AG09309 (cell line): Measurements from ENCODE around the gene PDE3B.
"Not testable (repeated sequence)": the region's sequence is repeated elsewhere in the genome, so short reads cannot be mapped to it uniquely, and the experiment has no call there.

ENCODE experiments used
- DNase-seq: peaks from one replicate; pipeline ENCODE4 v3.0.0-alpha.2; 2010; ENCODE audit warnings: low read depth
- H3K4me3 ChIP-seq: 2 replicates; pipeline ENCODE4 v1.5.1; 2011; ENCODE audit warnings: mild to moderate bottlenecking, low read depth, low read length, moderate library complexity; ENCODE audit not compliant: control insufficient read depth
- CTCF ChIP-seq: IDR thresholded peaks from 2 replicates; pipeline ENCODE4 v1.5.1; 2011; ENCODE audit warnings: mild to moderate bottlenecking, low read depth, low read length, inconsistent platforms; ENCODE audit not compliant: insufficient read depth, control insufficient read depth; ENCODE audit errors: missing control alignments

The PDE3B gene

GRCh38 chr11:14698771-14699170 lies 55.2 kb downstream of the PDE3B start:
- H3K4me3 ChIP-seq = no peak overlapping the region
- TF ChIP-seq CTCF = no peak
- no peak for DNase-seq

- no peak overlapping the region for H3K4me3 ChIP-seq
- no peak for DNase-seq
- no peak for TF ChIP-seq CTCF
Observed at GRCh38 chr11:14700593-14700992, 57.0 kb downstream of the PDE3B start.

GRCh38 chr11:14702760-14703159 lies 59.2 kb downstream of the PDE3B start:
- DNase-seq = no peak
- TF ChIP-seq CTCF = no peak
- H3K4me3 ChIP-seq = no peak overlapping the region

- DNase-seq = no peak
- TF ChIP-seq CTCF = no peak
- H3K4me3 ChIP-seq = no peak overlapping the region
Observed at GRCh38 chr11:14703731-14704130, 60.1 kb downstream of the PDE3B start.

GRCh38 chr11:14705067-14705466 lies 61.5 kb downstream of the PDE3B start:
- TF ChIP-seq CTCF = no peak
- no peak overlapping the region for H3K4me3 ChIP-seq
- no peak for DNase-seq

GRCh38 chr11:14713496-14714244 lies 70.1 kb downstream of the PDE3B start:
- no peak for DNase-seq
- no peak for TF ChIP-seq CTCF
- H3K4me3 ChIP-seq = no peak overlapping the region

GRCh38 chr11:14715669-14716068 lies 72.1 kb downstream of the PDE3B start:
- H3K4me3 ChIP-seq, DNase-seq: not testable (repeated sequence)
